HL-60 (cell line): Measurements from ENCODE around the gene THUMPD2.

Experiments
- DNase-seq, 2 experiments: peaks; one replicate each; pipeline ENCODE4 v3.0.0-alpha.2; 2010 to 2020; ENCODE audit warnings: low read depth in 1 of 2, low spot score in 1 of 2
- H3K27ac ChIP-seq: fragments of 250-450 bp; sonication (Bioruptor Pico); replicated peaks from 2 replicates; pipeline ENCODE4 v1.5.1; 2020; ENCODE audit warnings: mild to moderate bottlenecking, moderate library complexity
- H3K27me3 ChIP-seq: fragments of 250-450 bp; sonication (Bioruptor Pico); 2 replicates; pipeline ENCODE4 v1.5.1; 2021; ENCODE audit warnings: mild to moderate bottlenecking, moderate library complexity; ENCODE audit not compliant: insufficient read depth, poor library complexity, severe bottlenecking
- H3K4me3 ChIP-seq: replicated peaks from 2 replicates; pipeline ENCODE4 v1.5.1; 2011; ENCODE audit warnings: mild to moderate bottlenecking, control low read depth, low read length; ENCODE audit not compliant: insufficient read depth
- GABPA ChIP-seq: IDR thresholded peaks from 2 replicates; pipeline ENCODE4 v1.6.1; 2012; ENCODE audit warnings: low read depth
- POLR2AphosphoS5 ChIP-seq: IDR thresholded peaks from 2 replicates; pipeline ENCODE4 v1.6.1; 2012; ENCODE audit warnings: low read depth
- SPI1 ChIP-seq: IDR thresholded peaks from 2 replicates; pipeline ENCODE4 v1.6.1; 2012; ENCODE audit warnings: low read depth, mild to moderate bottlenecking, borderline replicate concordance
- TF ChIP-seq, protein P1 (sequence below): IDR thresholded peaks from one replicate; pipeline ENCODE4 v1.5.1; 2011; ENCODE audit warnings: low read length, control low read depth, inconsistent platforms; ENCODE audit not compliant: insufficient read depth
- TF ChIP-seq, protein P2 (sequence below): IDR thresholded peaks from 2 replicates; pipeline ENCODE4 v1.6.1; 2012; ENCODE audit warnings: low read depth; ENCODE audit not compliant: insufficient replicate concordance

Gene THUMPD2

DNA sequence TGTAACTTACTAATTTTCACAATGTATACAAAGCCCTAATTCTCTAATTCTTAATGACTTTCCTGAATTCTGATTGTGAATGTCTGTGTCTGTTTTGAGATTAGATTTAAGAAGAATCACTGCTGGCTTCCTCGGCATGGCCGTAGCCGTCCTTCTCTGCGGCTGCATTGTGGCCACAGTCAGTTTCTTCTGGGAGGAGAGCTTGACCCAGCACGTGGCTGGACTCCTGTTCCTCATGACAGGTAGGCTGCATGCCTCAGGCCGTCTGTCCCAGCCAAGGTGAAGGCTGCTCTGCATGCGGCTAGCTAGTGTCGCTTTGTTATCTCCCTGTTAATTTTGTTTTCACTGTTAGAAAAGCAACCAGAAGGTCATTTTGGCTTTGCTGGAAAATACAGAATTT lies 72.1 kb downstream of the THUMPD2 start:
- Histone ChIP-seq H3K27me3 (no peaks in the 10 kb centered on the region), H3K27ac (no peak overlapping the region), H3K4me3 (no peak overlapping the region)
- DNase-seq, result no peak
- TF ChIP-seq SPI1, result no peak
- TF ChIP-seq POLR2AphosphoS5, result no peak
- TF ChIP-seq, protein P1, sequence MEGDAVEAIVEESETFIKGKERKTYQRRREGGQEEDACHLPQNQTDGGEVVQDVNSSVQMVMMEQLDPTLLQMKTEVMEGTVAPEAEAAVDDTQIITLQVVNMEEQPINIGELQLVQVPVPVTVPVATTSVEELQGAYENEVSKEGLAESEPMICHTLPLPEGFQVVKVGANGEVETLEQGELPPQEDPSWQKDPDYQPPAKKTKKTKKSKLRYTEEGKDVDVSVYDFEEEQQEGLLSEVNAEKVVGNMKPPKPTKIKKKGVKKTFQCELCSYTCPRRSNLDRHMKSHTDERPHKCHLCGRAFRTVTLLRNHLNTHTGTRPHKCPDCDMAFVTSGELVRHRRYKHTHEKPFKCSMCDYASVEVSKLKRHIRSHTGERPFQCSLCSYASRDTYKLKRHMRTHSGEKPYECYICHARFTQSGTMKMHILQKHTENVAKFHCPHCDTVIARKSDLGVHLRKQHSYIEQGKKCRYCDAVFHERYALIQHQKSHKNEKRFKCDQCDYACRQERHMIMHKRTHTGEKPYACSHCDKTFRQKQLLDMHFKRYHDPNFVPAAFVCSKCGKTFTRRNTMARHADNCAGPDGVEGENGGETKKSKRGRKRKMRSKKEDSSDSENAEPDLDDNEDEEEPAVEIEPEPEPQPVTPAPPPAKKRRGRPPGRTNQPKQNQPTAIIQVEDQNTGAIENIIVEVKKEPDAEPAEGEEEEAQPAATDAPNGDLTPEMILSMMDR, result no peak
- no peak for TF ChIP-seq GABPA
- TF ChIP-seq, protein P2, sequence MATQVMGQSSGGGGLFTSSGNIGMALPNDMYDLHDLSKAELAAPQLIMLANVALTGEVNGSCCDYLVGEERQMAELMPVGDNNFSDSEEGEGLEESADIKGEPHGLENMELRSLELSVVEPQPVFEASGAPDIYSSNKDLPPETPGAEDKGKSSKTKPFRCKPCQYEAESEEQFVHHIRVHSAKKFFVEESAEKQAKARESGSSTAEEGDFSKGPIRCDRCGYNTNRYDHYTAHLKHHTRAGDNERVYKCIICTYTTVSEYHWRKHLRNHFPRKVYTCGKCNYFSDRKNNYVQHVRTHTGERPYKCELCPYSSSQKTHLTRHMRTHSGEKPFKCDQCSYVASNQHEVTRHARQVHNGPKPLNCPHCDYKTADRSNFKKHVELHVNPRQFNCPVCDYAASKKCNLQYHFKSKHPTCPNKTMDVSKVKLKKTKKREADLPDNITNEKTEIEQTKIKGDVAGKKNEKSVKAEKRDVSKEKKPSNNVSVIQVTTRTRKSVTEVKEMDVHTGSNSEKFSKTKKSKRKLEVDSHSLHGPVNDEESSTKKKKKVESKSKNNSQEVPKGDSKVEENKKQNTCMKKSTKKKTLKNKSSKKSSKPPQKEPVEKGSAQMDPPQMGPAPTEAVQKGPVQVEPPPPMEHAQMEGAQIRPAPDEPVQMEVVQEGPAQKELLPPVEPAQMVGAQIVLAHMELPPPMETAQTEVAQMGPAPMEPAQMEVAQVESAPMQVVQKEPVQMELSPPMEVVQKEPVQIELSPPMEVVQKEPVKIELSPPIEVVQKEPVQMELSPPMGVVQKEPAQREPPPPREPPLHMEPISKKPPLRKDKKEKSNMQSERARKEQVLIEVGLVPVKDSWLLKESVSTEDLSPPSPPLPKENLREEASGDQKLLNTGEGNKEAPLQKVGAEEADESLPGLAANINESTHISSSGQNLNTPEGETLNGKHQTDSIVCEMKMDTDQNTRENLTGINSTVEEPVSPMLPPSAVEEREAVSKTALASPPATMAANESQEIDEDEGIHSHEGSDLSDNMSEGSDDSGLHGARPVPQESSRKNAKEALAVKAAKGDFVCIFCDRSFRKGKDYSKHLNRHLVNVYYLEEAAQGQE, result no peak

DNA sequence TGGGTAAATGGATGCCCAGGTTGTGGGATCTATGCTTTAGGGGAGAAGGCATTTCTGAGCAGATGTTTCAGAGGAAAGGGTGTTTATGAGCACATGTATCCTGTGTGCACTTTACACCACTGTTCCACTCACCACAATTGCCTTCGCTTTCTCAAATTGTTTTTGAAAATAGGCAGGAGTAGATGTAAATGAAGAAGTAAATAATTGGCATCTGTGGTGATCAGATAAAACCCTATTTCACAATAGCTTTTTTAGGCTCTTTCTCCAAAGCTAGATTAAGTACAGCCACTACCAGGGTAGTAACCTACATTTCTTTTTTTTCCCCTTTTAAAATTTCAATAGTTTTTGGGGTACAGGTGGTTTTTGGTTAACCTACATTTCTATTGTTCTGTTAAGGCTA lies 72.7 kb downstream of the THUMPD2 start:
- Histone ChIP-seq H3K27ac (no peak overlapping the region), H3K27me3 (no peaks in the 10 kb centered on the region), H3K4me3 (no peak overlapping the region)
- TF ChIP-seq, protein P2, result no peak
- TF ChIP-seq SPI1 (no peak), GABPA (no peak), POLR2AphosphoS5 (no peak)
- TF ChIP-seq, protein P1, result no peak
- no peak for DNase-seq

GRCh38 chr2:39705638-39706037 lies 73.4 kb downstream of the THUMPD2 start:
- no peak overlapping the region for H3K4me3 ChIP-seq
- H3K27me3 ChIP-seq, result no peaks in the 10 kb centered on the region
- H3K27ac ChIP-seq, result no peak overlapping the region
- TF ChIP-seq SPI1 (no peak), POLR2AphosphoS5 (no peak), GABPA (no peak)
- TF ChIP-seq, protein P1, result no peak
- TF ChIP-seq, protein P2, result no peak
- no peak for DNase-seq
